ENCODE results near the gene RPL23.

- TF ChIP-seq EP300 (IDR thresholded peaks at IDR 0.05) (no peak), POLR2AphosphoS5 (IDR thresholded peaks at IDR 0.05) (no peak), CTCF (IDR thresholded peaks at IDR 0.05) (no peak)
Observed at GRCh38 chr17:38889745-38890409, 36.4 kb upstream of the RPL23 start.
